Measurements from ENCODE around the gene SFT2D3. TPM values are rescaled to one million over a fixed set of nuclear protein-coding genes. Genes with fewer than 3 reads are reported as not detected.

SFT2D3 gene
- total RNA-seq, 1 donor from 2014 or later: 6.3 TPM

- H3K9me3 Mint-ChIP-seq: no peaks in the 10 kb centered on the region
- H3K27ac Mint-ChIP-seq: no peak overlapping the region
- H3K27me3 Mint-ChIP-seq: peaks cover 18% of the 10 kb centered on the region
- H3K4me3 Mint-ChIP-seq: no peak overlapping the region
- H3K4me1 Mint-ChIP-seq: no peaks in the 10 kb centered on the region
- intact Hi-C loops (cut with micrococcal nuclease): no loop called here
- H3K36me3 Mint-ChIP-seq (ENCODE audit: low read depth): no peaks in the 10 kb centered on the region
- no peak for DNase-seq
These were observed 41.6 kb upstream of the SFT2D3 start for GRCh38 chr2:127659408-127660290.

GRCh38 chr2:127660291-127660578, 41.1 kb upstream of the SFT2D3 start:
- Mint-ChIP-seq H3K27ac (no peak overlapping the region), H3K4me3 (no peak overlapping the region), H3K36me3 (ENCODE audit: low read depth) (no peaks in the 10 kb centered on the region), H3K4me1 (no peaks in the 10 kb centered on the region), H3K9me3 (no peaks in the 10 kb centered on the region), H3K27me3 (peaks cover 24% of the 10 kb centered on the region)
- intact Hi-C loops (cut with micrococcal nuclease): no loop called here
- no peak for DNase-seq

GRCh38 chr2:127661072-127661649, 40.1 kb upstream of the SFT2D3 start:
- intact Hi-C loops (cut with micrococcal nuclease): no loop called here
- Mint-ChIP-seq H3K36me3 (ENCODE audit: low read depth) (no peaks in the 10 kb centered on the region), H3K9me3 (no peaks in the 10 kb centered on the region), H3K27me3 (peaks cover 33% of the 10 kb centered on the region), H3K27ac (no peak overlapping the region), H3K4me3 (no peak overlapping the region), H3K4me1 (no peaks in the 10 kb centered on the region)
- DNase-seq: no peak

GRCh38 chr2:127661949-127662510, 39.3 kb upstream of the SFT2D3 start:
- Mint-ChIP-seq H3K27me3 (peaks cover 41% of the 10 kb centered on the region), H3K4me1 (no peaks in the 10 kb centered on the region), H3K4me3 (no peak overlapping the region), H3K27ac (no peak overlapping the region), H3K36me3 (ENCODE audit: low read depth) (no peaks in the 10 kb centered on the region), H3K9me3 (no peaks in the 10 kb centered on the region)
- intact Hi-C loops (cut with micrococcal nuclease): no loop called here
- no peak for DNase-seq

- no peaks in the 10 kb centered on the region for H3K36me3 Mint-ChIP-seq (ENCODE audit: low read depth)
These were observed 38.2 kb upstream of the SFT2D3 start for GRCh38 chr2:127662937-127663565.

GRCh38 chr2:127663566-127664064, 37.7 kb upstream of the SFT2D3 start:
- H3K36me3 Mint-ChIP-seq (ENCODE audit: low read depth): no peaks in the 10 kb centered on the region
- H3K9me3 Mint-ChIP-seq: peaks cover 3% of the 10 kb centered on the region
- no peak overlapping the region for H3K4me3 Mint-ChIP-seq
- no peak for DNase-seq
- intact Hi-C loops (cut with micrococcal nuclease): no loop called here
- H3K4me1 Mint-ChIP-seq: no peaks in the 10 kb centered on the region
- H3K27me3 Mint-ChIP-seq: peaks cover 46% of the 10 kb centered on the region
- no peak overlapping the region for H3K27ac Mint-ChIP-seq

More at GRCh38 chr2:127662937-127663565, 38.2 kb upstream of the SFT2D3 start:
- Mint-ChIP-seq H3K27ac (no peak overlapping the region), H3K4me3 (no peak overlapping the region), H3K27me3 (peaks cover 46% of the 10 kb centered on the region), H3K9me3 (peaks cover 3% of the 10 kb centered on the region), H3K4me1 (no peaks in the 10 kb centered on the region)
- no peak for DNase-seq
- intact Hi-C loops (cut with micrococcal nuclease): no loop called here

- no peak overlapping the region for H3K27ac Mint-ChIP-seq
- H3K4me1 Mint-ChIP-seq: no peaks in the 10 kb centered on the region
- H3K36me3 Mint-ChIP-seq (ENCODE audit: low read depth): no peaks in the 10 kb centered on the region
- no peak overlapping the region for H3K4me3 Mint-ChIP-seq
- H3K9me3 Mint-ChIP-seq: peaks cover 3% of the 10 kb centered on the region
- DNase-seq: no peak
- intact Hi-C loops (cut with micrococcal nuclease): no loop called here
- H3K27me3 Mint-ChIP-seq: peaks cover 51% of the 10 kb centered on the region
These were observed 37.0 kb upstream of the SFT2D3 start for GRCh38 chr2:127664065-127664894.

GRCh38 chr2:127664895-127665225, 36.4 kb upstream of the SFT2D3 start:
- no peak overlapping the region for H3K27ac Mint-ChIP-seq
- H3K4me3 Mint-ChIP-seq: no peak overlapping the region
- H3K4me1 Mint-ChIP-seq: no peaks in the 10 kb centered on the region
- no peak for DNase-seq
- peaks cover 3% of the 10 kb centered on the region for H3K9me3 Mint-ChIP-seq
- no peaks in the 10 kb centered on the region for H3K36me3 Mint-ChIP-seq (ENCODE audit: low read depth)
- intact Hi-C loops (cut with micrococcal nuclease): no loop called here
- H3K27me3 Mint-ChIP-seq: peaks cover 54% of the 10 kb centered on the region

- peaks cover 57% of the 10 kb centered on the region for H3K27me3 Mint-ChIP-seq
- intact Hi-C loops (cut with micrococcal nuclease): no loop called here
These were observed 35.9 kb upstream of the SFT2D3 start for GRCh38 chr2:127665267-127665893.

GRCh38 chr2:127669056-127669455, 32.2 kb upstream of the SFT2D3 start:
- peaks cover 67% of the 10 kb centered on the region for H3K27me3 Mint-ChIP-seq
- no peaks in the 10 kb centered on the region for H3K36me3 Mint-ChIP-seq (ENCODE audit: low read depth)
- peaks cover 3% of the 10 kb centered on the region for H3K9me3 Mint-ChIP-seq
- DNase-seq: no peak
- no peak overlapping the region for H3K4me3 Mint-ChIP-seq
- intact Hi-C loops (cut with micrococcal nuclease): no loop called here
- no peak overlapping the region for H3K27ac Mint-ChIP-seq
- no peaks in the 10 kb centered on the region for H3K4me1 Mint-ChIP-seq

More at GRCh38 chr2:127665267-127665893, 35.9 kb upstream of the SFT2D3 start:
- no peak for DNase-seq
- no peaks in the 10 kb centered on the region for H3K4me1 Mint-ChIP-seq
- no peak overlapping the region for H3K27ac Mint-ChIP-seq
- H3K4me3 Mint-ChIP-seq: no peak overlapping the region
- H3K9me3 Mint-ChIP-seq: peaks cover 3% of the 10 kb centered on the region
- H3K36me3 Mint-ChIP-seq (ENCODE audit: low read depth): no peaks in the 10 kb centered on the region

GRCh38 chr2:127670055-127670956, 31.0 kb upstream of the SFT2D3 start:
- H3K27me3 Mint-ChIP-seq: peaks cover 64% of the 10 kb centered on the region
- H3K27ac Mint-ChIP-seq: no peak overlapping the region
- peaks cover 3% of the 10 kb centered on the region for H3K9me3 Mint-ChIP-seq
- peaks cover 2% of the 10 kb centered on the region for H3K36me3 Mint-ChIP-seq (ENCODE audit: low read depth)
- DNase-seq: no peak
- H3K4me3 Mint-ChIP-seq: no peak overlapping the region
- intact Hi-C loops (cut with micrococcal nuclease): no loop called here
- H3K4me1 Mint-ChIP-seq: peaks cover 4% of the 10 kb centered on the region

- Mint-ChIP-seq H3K9me3 (peaks cover 3% of the 10 kb centered on the region), H3K36me3 (ENCODE audit: low read depth) (peaks cover 2% of the 10 kb centered on the region), H3K4me1 (peaks cover 4% of the 10 kb centered on the region), H3K27ac (no peak overlapping the region), H3K27me3 (peaks cover 62% of the 10 kb centered on the region), H3K4me3 (no peak overlapping the region)
- intact Hi-C loops (cut with micrococcal nuclease): no loop called here
- no peak for DNase-seq
These were observed 30.4 kb upstream of the SFT2D3 start for GRCh38 chr2:127670957-127671290.

Data from activated CD4-positive, alpha-beta T cell treated with anti-CD3 and anti-CD28 coated beads, Interleukin-2, amount 10 ng/mL, durations not matched to agents 24 days and 14 days (primary cell).